ENCODE data around the gene RUVBL2.

Gene RUVBL2

DNA sequence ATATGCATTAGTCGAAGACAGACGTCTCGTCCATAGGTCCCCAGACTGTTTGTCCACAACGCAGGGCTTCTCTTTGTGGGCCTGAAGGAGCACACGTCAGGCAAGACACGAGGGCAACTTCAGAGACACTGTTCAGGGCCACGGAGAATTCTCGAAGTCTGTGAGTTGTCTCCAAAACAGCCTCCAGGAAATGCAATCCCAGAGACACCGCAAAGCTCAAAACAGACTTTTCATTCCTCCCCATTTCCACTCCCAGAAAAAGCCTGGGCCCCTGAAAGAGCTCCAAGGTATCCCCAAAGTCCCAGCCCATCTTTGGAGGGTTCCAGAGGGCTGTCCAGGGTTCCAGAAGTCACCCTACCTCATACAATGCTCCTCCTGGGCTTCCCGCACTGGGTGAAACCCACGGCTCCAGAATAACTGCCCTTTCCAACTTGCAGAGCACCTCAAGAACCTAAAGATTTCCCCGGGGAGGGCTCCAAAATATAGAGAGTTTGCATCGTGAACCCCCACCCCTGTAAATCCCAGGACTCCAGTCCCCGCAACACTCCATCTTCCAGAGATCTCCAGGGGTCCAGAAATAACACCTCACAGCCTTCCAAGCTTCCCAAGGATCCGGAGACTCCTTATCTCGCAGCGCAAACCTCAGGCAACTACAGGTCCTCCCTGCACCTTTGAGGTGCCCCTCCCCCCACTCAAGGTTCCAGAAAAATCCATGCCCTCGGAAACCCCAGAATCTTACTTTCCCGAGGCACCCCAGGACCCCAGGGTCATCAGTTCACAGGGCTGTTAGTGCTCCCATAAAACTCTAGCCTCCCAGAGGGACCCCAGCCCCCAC is 29.3 kb upstream of the RUVBL2 start:
- DNase-seq (ENCODE audit: low read depth) = peak; percentile 65

DNA sequence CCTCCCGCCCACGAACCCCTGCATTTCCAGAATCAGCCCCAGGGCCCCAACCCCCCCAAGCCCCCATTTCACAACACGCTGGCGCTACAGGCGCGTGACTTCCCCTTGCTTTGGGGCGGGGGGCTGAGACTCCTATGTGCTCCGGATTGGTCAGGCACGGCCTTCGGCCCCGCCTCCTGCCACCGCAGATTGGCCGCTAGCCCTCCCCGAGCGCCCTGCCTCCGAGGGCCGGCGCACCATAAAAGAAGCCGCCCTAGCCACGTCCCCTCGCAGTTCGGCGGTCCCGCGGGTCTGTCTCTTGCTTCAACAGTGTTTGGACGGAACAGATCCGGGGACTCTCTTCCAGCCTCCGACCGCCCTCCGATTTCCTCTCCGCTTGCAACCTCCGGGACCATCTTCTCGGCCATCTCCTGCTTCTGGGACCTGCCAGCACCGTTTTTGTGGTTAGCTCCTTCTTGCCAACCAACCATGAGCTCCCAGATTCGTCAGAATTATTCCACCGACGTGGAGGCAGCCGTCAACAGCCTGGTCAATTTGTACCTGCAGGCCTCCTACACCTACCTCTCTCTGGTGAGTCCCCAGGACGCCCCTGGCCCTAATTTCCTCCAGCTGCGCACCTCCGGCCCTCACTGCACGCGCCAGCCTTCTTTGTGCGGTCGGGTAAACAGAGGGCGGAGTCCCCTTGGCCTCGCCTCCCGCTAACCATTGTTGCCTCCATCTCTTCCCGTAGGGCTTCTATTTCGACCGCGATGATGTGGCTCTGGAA is 28.5 kb upstream of the RUVBL2 start, which contains the start of gene FTL:
FTL (plus strand) TSS at position 270 of the 766 bp plus-strand sequence; CDS start at position 469, 199 bp downstream.
- DNase-seq (ENCODE audit: low read depth) = peak; percentile 94

DNA sequence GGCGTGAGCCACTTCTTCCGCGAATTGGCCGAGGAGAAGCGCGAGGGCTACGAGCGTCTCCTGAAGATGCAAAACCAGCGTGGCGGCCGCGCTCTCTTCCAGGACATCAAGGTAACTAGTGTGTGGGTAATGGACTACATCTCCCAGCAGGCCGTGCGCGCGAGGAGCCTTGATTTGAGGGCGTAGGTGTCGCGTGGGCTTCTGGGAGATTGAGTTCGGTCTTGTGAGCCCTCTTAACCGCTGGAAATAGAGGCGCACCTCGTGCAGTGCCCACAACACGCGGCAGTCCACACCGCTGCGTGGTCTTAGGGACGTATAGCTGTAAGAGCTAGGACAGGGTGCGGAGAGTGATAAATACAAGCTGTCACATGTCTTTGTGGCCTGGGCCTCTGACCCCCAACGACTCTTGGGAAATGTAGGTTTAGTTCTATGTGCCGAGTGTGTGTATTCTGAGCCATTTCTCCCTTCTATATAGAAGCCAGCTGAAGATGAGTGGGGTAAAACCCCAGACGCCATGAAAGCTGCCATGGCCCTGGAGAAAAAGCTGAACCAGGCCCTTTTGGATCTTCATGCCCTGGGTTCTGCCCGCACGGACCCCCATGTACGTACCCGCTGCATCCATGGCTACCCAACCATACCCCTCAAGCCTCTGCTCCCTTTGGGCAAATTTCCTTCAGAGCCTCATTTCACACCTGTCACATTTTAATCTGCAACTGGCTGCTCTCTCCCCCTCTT is 27.7 kb upstream of the RUVBL2 start:
- DNase-seq (ENCODE audit: low read depth) = peak; percentile 88

DNA sequence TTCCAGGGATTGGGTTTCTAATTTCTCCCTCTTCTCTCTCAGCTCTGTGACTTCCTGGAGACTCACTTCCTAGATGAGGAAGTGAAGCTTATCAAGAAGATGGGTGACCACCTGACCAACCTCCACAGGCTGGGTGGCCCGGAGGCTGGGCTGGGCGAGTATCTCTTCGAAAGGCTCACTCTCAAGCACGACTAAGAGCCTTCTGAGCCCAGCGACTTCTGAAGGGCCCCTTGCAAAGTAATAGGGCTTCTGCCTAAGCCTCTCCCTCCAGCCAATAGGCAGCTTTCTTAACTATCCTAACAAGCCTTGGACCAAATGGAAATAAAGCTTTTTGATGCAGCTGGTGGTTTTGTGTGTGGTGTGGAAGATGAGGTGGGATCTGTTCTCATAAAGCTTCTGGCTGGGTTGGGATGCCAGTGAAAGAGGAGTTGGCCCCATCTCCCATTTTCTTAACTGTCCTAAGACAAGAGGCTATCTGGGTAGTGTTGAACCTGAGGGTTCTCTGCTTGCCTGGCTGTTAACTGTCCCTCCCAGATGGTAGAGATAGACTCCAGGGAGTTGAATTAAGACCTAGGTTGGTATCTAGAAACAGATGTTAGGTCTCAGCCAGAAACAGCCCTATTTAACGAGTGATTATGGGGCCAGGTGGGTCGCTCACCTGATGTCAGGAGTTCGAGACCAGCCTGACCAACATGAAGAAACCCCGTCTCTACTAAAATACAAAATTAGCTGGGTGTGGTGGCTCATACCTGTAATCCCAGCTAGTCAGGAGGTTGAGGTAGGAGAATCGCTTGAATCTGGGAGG is 26.9 kb upstream of the RUVBL2 start:
- no peak for DNase-seq (ENCODE audit: low read depth)

DNA sequence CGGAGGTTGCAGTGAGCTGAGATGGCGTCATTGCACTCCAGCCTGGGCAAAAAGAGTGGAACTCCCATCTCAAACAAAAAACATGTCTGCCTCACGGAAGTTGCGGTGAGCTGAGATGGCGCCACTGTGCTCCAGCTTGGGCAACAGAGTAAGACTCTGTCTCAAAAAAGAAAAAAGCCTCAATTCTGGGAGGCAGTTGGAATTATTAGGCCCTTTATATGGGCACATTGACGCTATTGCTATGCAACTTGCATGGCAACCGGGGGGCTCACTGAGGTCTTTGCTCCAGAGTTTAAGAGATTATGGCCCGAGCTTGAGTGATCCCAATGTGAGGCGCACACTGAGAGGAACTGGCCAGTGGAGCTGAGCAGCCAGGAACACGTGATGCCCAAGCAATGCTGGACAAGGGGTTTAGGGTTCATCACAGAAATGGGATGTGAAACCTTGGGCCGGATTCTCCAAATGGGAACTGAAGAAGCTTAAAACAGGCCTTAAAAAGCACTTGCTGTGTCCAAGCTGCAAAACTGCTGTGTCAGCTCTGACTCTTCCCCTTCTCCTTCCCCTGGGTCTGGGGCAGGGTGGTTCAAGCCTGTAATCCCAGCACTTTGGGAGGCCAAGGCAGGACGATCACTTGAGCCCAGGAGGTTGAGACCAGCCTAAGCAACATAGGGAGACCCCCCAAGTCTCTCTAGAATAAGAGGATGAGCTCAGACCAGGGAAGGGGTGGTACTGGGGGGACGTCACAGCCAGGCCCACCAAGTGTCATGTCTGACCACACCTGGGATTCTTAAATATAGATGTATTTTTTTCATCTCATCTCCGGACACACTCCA is 26.1 kb upstream of the RUVBL2 start:
- DNase-seq (ENCODE audit: low read depth) = peak; percentile 50

DNA sequence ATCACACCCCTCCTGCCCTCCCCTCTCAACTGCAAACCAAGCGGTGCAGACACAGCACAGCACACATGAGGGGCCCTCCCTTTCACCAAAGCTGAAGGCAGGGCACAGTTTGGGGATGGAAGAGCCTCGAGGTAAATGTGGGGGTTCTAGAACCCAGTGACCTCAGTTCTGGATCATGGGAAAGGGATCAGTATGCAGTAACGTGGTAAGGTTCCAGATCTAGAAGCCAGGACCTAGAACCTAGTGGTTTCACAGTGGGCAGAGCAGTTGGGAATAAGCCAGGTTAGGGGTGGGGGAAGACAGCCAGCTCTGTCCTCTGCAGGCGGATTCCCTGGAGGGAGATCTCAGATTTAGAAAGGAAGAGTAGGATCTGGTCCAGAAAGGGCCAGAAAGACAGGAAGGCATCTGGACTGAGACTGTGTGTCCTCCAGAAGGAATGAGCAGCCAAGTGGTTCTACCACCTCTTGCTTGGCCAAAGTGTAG is 25.5 kb upstream of the RUVBL2 start:
- no peak for DNase-seq (ENCODE audit: low read depth)

DNA sequence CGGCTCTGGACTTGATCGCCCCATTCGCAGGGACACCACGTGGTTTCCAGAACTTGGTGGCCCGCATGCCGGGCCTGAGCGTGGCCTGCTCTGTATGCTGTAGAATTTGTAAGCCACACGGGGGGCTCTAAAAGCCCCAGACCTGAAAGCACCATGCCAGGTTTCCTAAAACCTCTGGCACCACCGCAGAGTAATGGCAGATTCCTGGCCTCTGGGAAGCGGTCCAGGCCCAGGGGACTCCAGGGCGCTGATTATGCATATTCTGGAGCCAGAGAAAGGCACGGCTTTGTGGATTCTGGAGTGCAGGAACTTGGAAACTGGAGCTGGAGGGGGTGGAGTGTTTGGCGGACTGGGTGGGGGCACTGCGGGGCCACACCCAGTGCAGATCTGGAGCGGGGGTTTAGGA is 24.9 kb upstream of the RUVBL2 start:
- DNase-seq (ENCODE audit: low read depth) = no peak

DNA sequence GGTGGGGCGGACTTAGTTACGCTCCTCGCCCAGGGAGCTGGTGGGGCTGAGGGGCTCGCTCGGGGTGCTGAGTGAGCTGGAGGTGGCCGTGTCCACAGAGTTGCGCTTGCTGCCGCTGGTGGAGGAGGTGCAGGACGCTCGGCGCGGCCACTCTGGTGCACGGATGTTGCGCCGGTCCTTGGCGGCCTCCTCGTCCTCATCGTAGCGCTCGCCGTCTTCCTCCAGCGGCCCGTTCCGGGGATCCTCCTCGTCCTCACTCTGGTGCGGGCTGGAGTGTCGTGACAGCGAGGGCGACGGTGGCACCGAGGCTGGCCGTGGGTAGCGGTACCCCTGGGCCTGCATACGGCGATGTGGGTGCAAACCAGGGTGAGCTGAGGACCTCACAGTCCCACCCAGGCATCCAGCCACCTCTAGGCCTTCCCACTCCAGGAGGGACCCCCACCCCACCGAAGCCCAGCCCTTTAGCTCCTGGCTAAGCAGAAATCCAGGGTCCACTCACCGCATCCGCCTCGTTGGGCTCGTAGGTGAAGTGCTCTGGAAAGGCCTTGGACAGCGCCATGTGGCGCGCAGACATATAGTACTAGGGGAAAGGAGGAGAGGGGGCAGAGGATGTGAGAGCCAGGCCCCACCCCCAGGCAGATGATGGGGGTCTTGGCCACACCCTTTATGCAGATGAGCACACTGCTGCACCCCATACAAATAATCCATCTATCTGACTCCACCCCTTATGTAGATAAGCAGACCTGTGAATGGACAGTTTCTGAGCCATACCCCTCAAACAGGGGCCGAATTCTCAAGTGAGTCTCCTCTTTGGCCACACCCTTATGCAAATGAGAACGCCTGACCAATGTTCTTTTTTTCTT is 24.2 kb upstream of the RUVBL2 start:
- peak; percentile 50 for DNase-seq (ENCODE audit: low read depth)

DNA sequence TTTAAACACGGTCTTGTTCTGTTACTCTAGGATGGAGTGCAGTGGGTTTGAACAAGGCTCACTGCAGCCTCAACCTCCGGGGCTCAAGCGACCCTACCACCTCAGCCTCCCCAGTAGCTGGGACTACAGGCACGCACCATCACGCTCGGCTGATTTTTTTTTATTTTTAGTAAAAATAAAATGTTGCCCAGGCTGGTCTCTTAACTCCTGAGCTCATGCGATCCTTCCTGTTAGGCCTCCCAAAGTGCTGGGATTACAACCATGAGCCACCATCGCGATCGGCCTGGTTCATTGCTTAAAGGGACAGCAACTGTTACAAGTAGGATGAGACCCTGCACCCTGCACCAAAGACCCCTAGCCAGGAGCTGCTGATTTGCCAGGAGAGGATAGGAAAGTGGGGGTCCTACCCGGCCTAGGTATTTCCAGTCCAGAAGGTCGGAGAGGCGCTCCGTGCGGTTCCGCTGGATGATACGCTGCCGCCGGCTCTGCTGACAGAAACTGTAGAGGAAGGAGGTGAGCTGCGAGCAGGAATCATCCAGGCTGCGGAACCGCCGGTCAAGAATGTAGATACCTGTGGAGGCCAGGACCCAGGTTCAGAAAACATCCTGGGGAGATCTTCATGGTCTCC is 23.4 kb upstream of the RUVBL2 start:
- DNase-seq (ENCODE audit: low read depth) = no peak

DNA sequence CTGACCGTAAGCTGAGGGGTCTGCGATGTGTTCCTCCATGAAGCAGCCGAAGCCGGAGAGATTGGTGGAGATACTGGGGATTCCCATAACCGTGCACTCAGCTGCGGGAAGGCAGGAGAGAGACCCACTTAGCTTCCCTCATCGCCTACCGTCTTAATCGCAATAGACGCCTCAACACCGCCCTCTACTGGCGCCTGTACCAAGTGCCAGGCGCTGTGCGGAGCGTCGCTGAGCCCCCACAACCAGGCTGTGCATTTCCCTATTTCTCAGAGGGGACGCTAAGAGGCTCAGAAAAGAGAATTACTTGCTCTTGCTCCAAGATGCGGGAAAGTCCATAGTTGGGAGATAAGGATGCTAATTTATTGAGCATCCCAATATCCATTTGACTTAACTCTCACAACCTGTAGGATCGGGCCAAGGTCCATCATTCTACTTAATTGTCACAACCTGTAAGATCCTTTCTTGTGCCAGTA is 22.7 kb upstream of the RUVBL2 start:
- peak; percentile 82 for DNase-seq (ENCODE audit: low read depth)

DNA sequence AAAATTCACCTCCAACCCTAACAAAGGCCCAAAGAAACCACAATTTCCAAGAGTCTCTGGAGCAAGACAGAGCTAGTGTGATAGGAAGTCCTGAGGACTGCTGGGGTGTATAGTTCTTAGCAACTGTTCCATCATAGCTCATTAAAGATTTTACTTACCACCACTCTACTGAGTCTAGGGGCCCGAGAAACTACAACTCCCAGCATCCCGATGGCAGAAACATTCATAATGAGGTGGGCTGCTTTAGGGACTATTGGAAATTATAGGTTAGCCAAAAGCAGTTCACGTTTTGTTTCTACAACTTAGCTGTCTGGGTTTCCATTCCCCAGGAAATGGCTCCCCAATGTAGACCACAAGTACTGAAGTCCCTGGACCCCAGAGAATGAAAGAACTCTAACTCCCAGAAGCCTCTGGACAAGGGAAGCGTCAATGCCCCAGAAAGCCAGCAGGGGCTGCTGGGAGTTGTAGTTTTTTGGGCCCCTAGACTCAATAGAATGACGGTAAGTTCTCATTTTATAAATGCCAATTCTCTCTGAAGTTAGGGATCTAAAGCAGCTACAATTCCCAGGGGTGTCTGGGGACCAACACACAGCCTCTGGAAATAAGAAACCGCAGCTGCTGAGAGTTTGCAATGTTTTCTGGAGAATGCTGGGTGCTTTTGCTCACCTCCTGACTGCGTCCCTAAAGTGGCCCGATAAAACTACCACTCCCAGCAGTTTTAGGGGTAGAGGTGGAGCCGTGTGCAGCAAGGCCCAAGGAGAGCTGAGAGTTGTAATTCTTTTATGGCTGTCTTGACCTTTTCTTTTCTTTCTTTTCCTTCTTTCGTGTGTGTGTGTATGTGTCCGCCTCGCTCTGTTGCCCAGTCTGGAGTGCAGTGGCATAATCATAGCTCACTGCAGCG is 17.5 kb upstream of the RUVBL2 start:
- peak; percentile 57 for DNase-seq (ENCODE audit: low read depth)

DNA sequence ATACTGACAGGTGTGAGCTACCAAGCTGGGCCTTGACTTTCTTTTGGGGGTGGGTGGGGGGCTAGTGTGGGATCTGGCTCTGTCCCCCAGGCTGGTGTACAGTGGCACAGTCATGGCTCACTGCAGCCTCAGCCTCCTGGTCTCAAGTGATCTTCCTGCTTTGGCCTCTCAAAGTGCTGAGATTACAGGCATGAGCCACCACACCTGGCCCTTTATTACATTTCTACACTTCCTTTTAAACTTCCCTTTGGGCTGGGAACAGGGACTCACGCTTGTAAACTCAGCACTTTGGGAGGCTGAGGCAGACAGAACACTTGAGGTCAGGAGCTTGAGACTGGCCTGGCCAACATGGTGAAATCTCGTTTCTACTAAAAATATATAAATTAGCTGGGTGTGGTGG is 16.6 kb upstream of the RUVBL2 start:
- no peak for DNase-seq (ENCODE audit: low read depth)

DNA sequence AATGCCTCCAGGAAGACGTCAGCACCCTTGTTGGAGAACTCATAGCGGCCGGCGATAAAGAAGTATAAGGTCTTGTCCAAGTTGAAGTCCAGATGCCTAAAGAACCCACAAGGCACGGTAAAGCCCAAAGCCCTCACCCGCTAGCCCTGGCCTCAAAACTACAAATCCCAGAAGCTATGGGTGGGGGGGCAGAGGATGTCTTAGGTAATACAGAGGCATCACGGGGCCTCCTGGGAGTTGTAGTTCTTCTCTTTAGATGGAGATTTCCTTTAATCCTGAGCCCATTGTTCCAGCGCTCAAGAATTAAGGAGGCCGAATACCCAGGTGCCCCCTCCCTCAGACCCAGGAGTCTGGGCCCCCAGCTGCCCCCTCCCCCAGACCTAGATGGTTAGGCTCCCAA is 11.4 kb upstream of the RUVBL2 start:
- peak; percentile 32 for DNase-seq (ENCODE audit: low read depth)

DNA sequence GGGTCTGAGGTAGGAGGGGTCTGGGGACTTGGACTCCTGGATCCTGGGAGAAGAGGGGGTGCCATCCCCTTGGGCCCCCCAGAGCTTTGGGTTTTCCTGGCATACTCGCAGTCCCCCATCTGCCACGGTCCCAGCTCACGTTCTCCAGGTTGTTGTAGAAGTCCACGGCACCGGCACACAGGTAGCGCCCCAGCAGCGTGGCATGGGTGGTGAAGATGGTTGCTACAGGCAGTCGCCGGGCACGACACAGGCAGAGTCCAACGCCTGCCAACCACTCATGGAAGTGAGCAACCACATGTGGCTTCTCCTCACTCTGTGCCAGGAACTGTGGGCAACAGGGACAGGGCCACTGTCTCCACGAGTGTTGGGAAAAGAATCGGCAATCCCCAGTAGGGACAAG is 8.0 kb upstream of the RUVBL2 start:
- DNase-seq (ENCODE audit: low read depth) = no peak

DNA sequence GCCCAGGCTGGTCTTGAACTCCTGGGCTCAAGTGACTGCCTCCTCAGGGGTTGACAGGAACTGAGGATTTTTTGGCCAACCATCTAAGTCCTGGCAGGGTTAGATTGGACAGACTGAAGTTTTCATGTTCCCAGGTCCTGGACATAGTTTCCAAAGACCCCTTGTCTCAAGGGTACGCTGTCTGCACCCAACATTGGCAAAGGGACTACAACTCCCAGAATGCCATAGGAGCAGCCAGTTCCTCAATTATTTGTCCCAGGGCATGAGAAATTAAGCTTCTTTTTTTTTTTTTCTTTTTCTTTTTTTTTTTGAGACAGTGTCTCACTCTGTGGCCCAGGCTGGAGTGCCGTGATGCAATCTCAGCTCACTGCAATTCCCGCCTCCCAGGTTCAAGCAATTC is 7.5 kb upstream of the RUVBL2 start:
- DNase-seq (ENCODE audit: low read depth) = no peak

DNA sequence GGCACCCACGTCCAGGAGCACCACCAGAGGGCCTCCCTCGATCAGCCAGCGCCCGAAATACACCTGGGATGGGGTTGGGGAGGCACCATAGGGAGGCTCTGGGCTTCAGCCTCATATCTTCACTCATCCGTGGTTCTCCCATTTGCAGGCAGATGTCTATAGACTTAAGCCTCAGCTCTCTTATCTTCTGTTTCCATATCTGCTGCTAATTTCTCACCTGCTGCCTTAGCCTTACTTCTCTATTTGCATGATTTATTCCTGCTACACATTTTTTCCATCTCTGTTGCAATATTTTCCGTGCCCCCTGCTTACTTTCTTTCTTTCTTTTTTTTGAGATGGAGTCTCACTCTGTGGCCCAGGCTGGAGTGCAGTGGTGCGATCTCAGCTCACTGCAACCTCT is 6.4 kb upstream of the RUVBL2 start:
- no peak for DNase-seq (ENCODE audit: low read depth)

DNA sequence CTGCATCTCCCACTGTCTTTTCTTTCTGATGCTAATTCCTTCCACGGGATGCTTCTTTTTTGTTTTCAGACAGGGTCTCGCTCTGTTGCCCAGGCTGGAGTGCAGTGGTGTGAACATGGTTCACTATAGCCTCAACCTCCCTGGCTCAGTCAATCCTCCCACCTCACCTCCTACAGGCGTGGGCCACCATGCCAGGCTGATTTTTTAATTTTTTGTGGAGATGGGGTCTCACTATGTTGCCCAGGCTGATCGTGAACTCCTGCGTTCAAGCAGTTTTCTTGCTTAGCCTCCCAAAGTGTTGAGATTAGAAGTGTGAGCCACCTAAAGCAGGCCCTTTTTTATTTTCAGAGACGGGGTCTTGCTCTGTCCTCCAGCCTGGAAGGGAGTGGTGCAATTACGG is 5.4 kb upstream of the RUVBL2 start:
- no peak for DNase-seq (ENCODE audit: low read depth)

DNA sequence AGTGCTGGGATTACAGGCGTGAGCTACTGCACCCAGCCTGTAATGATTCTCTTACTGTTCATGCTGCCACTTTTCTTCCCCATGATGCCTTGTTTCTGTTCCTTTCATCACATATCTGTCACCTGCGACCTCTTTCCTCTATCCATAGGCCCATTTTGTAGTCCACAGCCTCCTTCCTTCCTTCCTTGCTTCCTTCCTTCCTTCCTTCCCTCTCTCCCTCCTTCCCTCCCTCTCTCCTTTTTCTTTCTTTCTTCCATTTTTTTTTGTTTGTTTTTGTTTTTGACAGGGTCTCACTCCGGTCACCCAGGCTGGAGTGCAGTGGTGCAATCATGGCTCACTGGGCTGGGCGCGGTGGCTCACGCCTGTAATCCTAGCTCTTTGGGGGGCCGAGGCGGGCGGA is 4.8 kb upstream of the RUVBL2 start:
- no peak for DNase-seq (ENCODE audit: low read depth)

Measured in ELR (cell line).